HEK293T (cell line): ENCODE data around the gene AHR.
"Not testable (repeated sequence)": the region's sequence is repeated elsewhere in the genome, so short reads cannot be mapped to it uniquely, and the experiment has no call there.

ENCODE experiments used
- CTCF ChIA-PET: fragments of 350-600 bp; formaldehyde crosslinking; extraction: SDS; loops from one replicate; lab custom pipeline; 2021; ENCODE audit warnings: antibody characterized with exemption, inconsistent platforms; lab: Yijun Ruan, JAX
- POLR2A ChIA-PET: fragments of 350-600 bp; formaldehyde crosslinking; extraction: SDS; loops from one replicate; lab custom pipeline; 2020; ENCODE audit warnings: antibody characterized with exemption, inconsistent platforms; lab: Yijun Ruan, JAX
- DNase-seq: peaks from one replicate; pipeline ENCODE4 v3.0.0; 2012; ENCODE audit warnings: mixed read lengths; ENCODE audit errors: extremely low spot score
- ARNT ChIP-seq: fragments of 450-650 bp; IDR thresholded peaks from 2 replicates; pipeline ENCODE4 v1.6.1; 2017; ENCODE audit warnings: mild to moderate bottlenecking
- BHLHE40 ChIP-seq: fragments of 450-650 bp; IDR thresholded peaks from 2 replicates; pipeline ENCODE4 v1.6.1; 2016; ENCODE audit warnings: mild to moderate bottlenecking, moderate library complexity, borderline replicate concordance
- CTBP1 ChIP-seq: fragments of 450-650 bp; IDR thresholded peaks from 2 replicates; pipeline ENCODE4 v1.6.1; 2016; ENCODE audit warnings: borderline replicate concordance
- ELF4 ChIP-seq: fragments of 450-650 bp; IDR thresholded peaks from 2 replicates; pipeline ENCODE4 v1.6.1; 2017; ENCODE audit warnings: antibody characterized with exemption
- FOXA1 ChIP-seq: fragments of 450-650 bp; IDR thresholded peaks from 2 replicates; pipeline ENCODE4 v1.6.1; 2016; ENCODE audit warnings: mild to moderate bottlenecking
- FOXK2 ChIP-seq: fragments of 450-650 bp; IDR thresholded peaks from 2 replicates; pipeline ENCODE4 v1.6.1; 2016; ENCODE audit warnings: mild to moderate bottlenecking
- FOXM1 ChIP-seq: fragments of 450-650 bp; IDR thresholded peaks from 2 replicates; pipeline ENCODE4 v1.6.1; 2017; ENCODE audit warnings: mild to moderate bottlenecking, borderline replicate concordance
- HDGF ChIP-seq: fragments of 450-650 bp; IDR thresholded peaks from 2 replicates; pipeline ENCODE4 v1.6.1; 2017; ENCODE audit warnings: antibody characterized with exemption, borderline replicate concordance
- L3MBTL2 ChIP-seq: fragments of 450-650 bp; conservative IDR thresholded peaks from 2 replicates; pipeline ENCODE4 v1.6.1; 2016; ENCODE audit warnings: mild to moderate bottlenecking
- LEF1 ChIP-seq: fragments of 450-650 bp; IDR thresholded peaks from 2 replicates; pipeline ENCODE4 v1.6.1; 2017; ENCODE audit warnings: mild to moderate bottlenecking, borderline replicate concordance
- NFRKB ChIP-seq: fragments of 450-650 bp; IDR thresholded peaks from 2 replicates; pipeline ENCODE4 v1.6.1; 2016; ENCODE audit warnings: mild to moderate bottlenecking, moderate library complexity
- SP1 ChIP-seq: fragments of 450-650 bp; IDR thresholded peaks from 2 replicates; pipeline ENCODE4 v1.6.1; 2017
- SUZ12 ChIP-seq: fragments of 450-650 bp; IDR thresholded peaks from 2 replicates; pipeline ENCODE4 v1.6.1; 2016; ENCODE audit warnings: mild to moderate bottlenecking
- TARDBP ChIP-seq: fragments of 450-650 bp; IDR thresholded peaks from 2 replicates; pipeline ENCODE4 v1.6.1; 2016
- ZNF384 ChIP-seq: fragments of 450-650 bp; IDR thresholded peaks from 2 replicates; pipeline ENCODE4 v1.6.1; 2016
- TF ChIP-seq, protein P1 (sequence below): fragments of 450-650 bp; IDR thresholded peaks from 2 replicates; pipeline ENCODE4 v1.6.1; 2016

The AHR gene

DNA sequence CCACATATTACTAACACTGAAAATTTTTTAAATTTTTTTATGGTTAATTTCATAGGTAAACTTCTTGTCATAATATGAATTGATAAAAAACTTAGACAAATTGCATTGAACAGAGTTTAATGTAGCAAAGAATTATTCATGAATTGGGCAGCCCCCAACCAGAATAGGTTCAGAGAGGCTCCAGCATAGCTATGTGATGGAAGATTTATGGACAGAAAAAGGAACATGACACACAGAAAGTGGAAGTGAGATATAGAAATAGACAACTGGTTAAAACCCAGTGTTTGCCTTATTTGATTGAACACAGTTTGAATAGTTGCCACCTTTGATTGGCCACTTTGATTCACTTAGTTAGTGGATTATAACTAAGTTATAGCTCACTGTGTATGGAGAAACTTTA is 87.2 kb downstream of the AHR start:
- POLR2A ChIA-PET: no interaction called here
- TF ChIP-seq L3MBTL2 (no peak), ELF4 (no peak), ARNT (no peak), SUZ12 (no peak), ZNF384 (no peak)
- CTCF ChIA-PET: interaction anchor here (0.6 kb wide), 1 partner anchor 1797 kb away, joined by 3 read pairs; no protein-coding TSS in a partner anchor
- DNase-seq: no peak

DNA sequence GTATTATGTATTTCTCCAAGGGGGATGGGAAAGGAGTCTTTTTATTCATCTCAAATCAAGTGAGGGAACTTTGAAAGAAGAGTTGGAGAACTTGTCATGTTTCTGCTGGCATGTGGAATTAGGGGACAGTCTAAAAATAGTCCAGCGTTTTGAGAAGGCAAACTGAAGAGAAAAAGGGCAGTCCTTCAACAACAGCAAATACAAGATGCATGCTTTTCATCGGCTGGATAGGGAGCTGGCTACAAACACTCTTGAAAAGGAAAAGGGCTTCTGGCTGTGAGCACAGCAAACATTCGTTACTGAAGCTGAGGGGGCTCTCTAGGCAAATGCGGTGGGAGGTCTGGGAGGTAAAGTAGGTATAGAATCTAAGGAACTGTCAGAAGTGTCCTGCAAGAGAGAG is 91.9 kb downstream of the AHR start:
- ChIA-PET POLR2A (no interaction called here), CTCF (no interaction called here)
- no peak for DNase-seq
- TF ChIP-seq SP1: no peak
- TF ChIP-seq FOXM1: no peak
- TF ChIP-seq ZNF384: no peak
- TF ChIP-seq SUZ12: no peak
- no peak for TF ChIP-seq L3MBTL2
- TF ChIP-seq ARNT: no peak
- no peak for TF ChIP-seq ELF4
- no peak for TF ChIP-seq FOXK2
- TF ChIP-seq LEF1: no peak
- TF ChIP-seq CTBP1: no peak
- TF ChIP-seq HDGF: no peak
- no peak for TF ChIP-seq NFRKB
- TF ChIP-seq BHLHE40: no peak
- TF ChIP-seq, protein P1, sequence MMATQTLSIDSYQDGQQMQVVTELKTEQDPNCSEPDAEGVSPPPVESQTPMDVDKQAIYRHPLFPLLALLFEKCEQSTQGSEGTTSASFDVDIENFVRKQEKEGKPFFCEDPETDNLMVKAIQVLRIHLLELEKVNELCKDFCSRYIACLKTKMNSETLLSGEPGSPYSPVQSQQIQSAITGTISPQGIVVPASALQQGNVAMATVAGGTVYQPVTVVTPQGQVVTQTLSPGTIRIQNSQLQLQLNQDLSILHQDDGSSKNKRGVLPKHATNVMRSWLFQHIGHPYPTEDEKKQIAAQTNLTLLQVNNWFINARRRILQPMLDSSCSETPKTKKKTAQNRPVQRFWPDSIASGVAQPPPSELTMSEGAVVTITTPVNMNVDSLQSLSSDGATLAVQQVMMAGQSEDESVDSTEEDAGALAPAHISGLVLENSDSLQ: no peak
- TF ChIP-seq TARDBP: no peak
- no peak for TF ChIP-seq FOXA1

DNA sequence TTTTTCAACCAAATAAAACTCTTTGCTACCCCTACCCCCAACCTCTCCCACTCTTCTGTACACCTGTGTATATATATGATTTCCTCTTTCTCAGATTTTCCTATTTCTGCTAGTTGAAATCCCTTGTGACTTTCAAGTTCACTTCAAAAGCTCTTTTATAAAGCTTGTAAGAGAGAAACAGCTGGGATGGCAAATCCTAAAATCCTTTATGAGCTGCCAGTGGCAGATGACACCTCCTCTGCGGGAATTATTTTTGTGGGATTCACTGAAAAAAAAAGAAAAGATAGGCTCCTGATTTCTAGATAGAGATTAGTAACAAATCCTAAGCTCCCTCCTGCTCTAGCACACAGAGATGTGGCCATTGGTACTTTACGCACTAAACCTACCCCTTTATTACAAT is 92.9 kb downstream of the AHR start:
- TF ChIP-seq ZNF384 (no peak), NFRKB (no peak), FOXK2 (no peak), CTBP1 (no peak), HDGF (no peak), L3MBTL2 (no peak), BHLHE40 (no peak), SUZ12 (no peak), ELF4 (no peak), SP1 (no peak), FOXM1 (no peak), FOXA1 (no peak), TARDBP (no peak), ARNT (no peak), LEF1 (no peak)
- TF ChIP-seq, protein P1: no peak
- POLR2A ChIA-PET: no interaction called here
- CTCF ChIA-PET: interaction anchor here (0.6 to 0.9 kb wide), 2 partner anchors 337 to 408 kb away, joined by 3 read pairs; no protein-coding TSS in a partner anchor
- no peak for DNase-seq

DNA sequence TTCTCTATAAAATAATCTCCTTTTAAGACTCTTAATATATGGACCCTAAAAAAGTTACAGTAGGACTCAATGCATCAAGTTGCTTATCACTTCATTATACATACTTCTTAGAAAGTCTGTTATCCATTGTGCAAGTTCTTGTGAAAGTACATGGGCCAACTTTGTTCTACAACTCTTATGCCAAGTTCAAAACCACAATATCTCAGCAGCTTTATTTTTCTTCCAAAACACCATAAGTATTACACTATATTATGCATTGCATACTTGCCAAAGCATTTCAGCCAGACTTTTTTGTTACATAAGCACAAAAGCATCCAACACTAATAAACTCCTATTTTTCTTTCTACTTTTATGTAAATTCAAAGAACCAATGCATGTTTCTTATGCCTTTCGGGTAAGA is 94.4 kb downstream of the AHR start:
- CTCF ChIA-PET: no interaction called here
- TF ChIP-seq L3MBTL2 (no peak), BHLHE40 (no peak)

DNA sequence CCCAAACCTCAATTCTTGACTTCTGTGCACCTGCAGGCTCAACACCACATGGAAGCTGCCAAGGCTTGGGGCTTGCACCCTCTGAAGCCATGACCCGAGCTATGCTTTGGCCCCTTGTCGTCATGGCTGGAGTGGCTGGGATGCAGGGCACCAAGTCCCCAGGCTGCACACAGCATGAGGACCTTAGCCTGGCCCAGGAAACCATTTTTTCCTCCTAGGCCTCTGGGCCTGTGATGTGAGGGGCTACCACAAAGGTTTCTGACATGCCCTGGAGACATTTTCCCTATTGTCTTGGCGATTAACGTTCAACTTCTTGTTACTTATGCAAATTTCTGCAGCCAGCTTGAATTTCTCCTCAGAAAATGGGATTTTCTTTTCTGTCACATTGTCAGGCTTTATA is 96.1 kb downstream of the AHR start:
- DNase-seq, POLR2A ChIA-PET, CTCF ChIA-PET: not testable (repeated sequence)

More for the DNA sequence above, 94.4 kb downstream of the AHR start:
- DNase-seq: no peak
- POLR2A ChIA-PET: no interaction called here
